SH-SY5Y (cell line): ENCODE data around the gene GRID2.

ENCODE experiments used
- GATA2 ChIP-seq: IDR thresholded peaks from 2 replicates; pipeline ENCODE4 v1.6.1; 2011; ENCODE audit warnings: mild to moderate bottlenecking, low read depth, low read length
- GATA3 ChIP-seq: IDR thresholded peaks from 2 replicates; pipeline ENCODE4 v1.6.1; 2011; ENCODE audit warnings: low read depth, mild to moderate bottlenecking, low read length, moderate library complexity

DNA sequence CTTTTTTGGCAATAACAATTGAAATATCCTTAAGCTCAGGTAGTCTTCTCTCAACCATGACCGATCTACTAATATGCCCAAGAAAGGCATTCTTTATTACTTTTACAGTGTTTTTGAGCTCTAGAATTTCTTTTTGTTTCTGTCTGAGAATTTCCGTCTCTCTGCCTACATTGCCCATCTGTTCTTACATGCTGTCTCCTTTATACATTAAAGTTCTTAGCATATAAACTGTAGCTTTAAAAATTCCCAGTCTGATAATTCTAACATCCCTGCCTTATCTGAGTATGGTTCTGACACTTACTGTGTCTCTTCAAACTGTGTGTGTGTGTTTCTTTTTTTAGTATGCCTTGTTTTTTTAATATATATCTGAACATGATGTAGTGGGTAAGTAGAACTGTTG, 658.1 kb downstream of the GRID2 start:
- TF ChIP-seq GATA3 (no peak), GATA2 (no peak)
